Stimulated activated CD8-positive, alpha-beta memory T cell treated with anti-CD3 and anti-CD28 coated beads, Interleukin-7, amount 100 ng/mL, for 1 hour (primary cell): Measurements from ENCODE around the gene UNC50.

Experiments used
- DNase-seq, 2 donors: peaks; one replicate each; pipeline ENCODE4 v3.0.0-alpha.2; 2020; ENCODE audit warnings: low read depth in 2 of 2

UNC50 gene

GRCh38 chr2:98665677-98666076 is 57.3 kb downstream of the UNC50 start:
- no peak for DNase-seq
